Mammary epithelial cell (primary cell): Measurements from ENCODE around the gene TMPRSS2.

ENCODE experiments used
- CTCF ChIP-seq, 2 donors: IDR thresholded peaks in 1 of 2; conservative IDR thresholded peaks in 1 of 2; 2 replicates each; pipeline ENCODE4 v1.5.1; 2011 to 2012; ENCODE audit warnings: inconsistent platforms in 2 of 2, low read length in 2 of 2, mild to moderate bottlenecking in 2 of 2, control low read depth in 1 of 2, low read depth in 1 of 2; ENCODE audit not compliant: insufficient read depth in 1 of 2; ENCODE audit errors: extremely low read depth in 1 of 2
- EZH2 ChIP-seq: IDR thresholded peaks from 2 replicates; pipeline ENCODE4 v1.6.1; 2012; ENCODE audit warnings: low read length, inconsistent platforms, borderline replicate concordance

- TF ChIP-seq EZH2 (no peak), CTCF (conservative IDR thresholded peaks at IDR 0.05 in 1 of 2, IDR thresholded peaks at IDR 0.05 in 1 of 2; ENCODE audit: extremely low read depth in 1 of 2, insufficient read depth in 1 of 2, low read depth in 1 of 2, low read length in 2 of 2) (no peak)
Measured at GRCh38 chr21:41451753-41452676, 55.9 kb downstream of the TMPRSS2 start.
